ENCODE measurements around the gene DUSP1.
"Not testable (repeated sequence)": the region's sequence is repeated elsewhere in the genome, so short reads cannot be mapped to it uniquely, and the experiment has no call there.

GRCh38 chr5:172783319-172783718 is 12.3 kb upstream of the DUSP1 start:
- TF ChIP-seq, protein P1, sequence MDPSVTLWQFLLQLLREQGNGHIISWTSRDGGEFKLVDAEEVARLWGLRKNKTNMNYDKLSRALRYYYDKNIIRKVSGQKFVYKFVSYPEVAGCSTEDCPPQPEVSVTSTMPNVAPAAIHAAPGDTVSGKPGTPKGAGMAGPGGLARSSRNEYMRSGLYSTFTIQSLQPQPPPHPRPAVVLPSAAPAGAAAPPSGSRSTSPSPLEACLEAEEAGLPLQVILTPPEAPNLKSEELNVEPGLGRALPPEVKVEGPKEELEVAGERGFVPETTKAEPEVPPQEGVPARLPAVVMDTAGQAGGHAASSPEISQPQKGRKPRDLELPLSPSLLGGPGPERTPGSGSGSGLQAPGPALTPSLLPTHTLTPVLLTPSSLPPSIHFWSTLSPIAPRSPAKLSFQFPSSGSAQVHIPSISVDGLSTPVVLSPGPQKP (IDR thresholded peaks at IDR 0.05; ENCODE audit: low read depth, low read length): not testable (repeated sequence)
- not testable (repeated sequence) for TF ChIP-seq CBFB (IDR thresholded peaks at IDR 0.05; ENCODE audit: low read depth); SMC3 (IDR thresholded peaks at IDR 0.05; ENCODE audit: borderline replicate concordance, low read length); MYC (IDR thresholded peaks at IDR 0.05; ENCODE audit: insufficient read depth, insufficient read length, insufficient replicate concordance, low read length, severe bottlenecking); MXI1 (IDR thresholded peaks at IDR 0.05; ENCODE audit: low read depth, low read length); E2F4 (IDR thresholded peaks at IDR 0.05; ENCODE audit: low read depth, low read length); TCF3 (IDR thresholded peaks at IDR 0.05; ENCODE audit: borderline replicate concordance, insufficient read depth, low read depth, low read length); SP1 (IDR thresholded peaks at IDR 0.05; ENCODE audit: low read depth, low read length); RB1 (IDR thresholded peaks at IDR 0.05; ENCODE audit: borderline replicate concordance); NRF1 (conservative IDR thresholded peaks at IDR 0.05; ENCODE audit: low read depth, low read length); POLR2A (IDR thresholded peaks at IDR 0.05; ENCODE audit: low read depth, low read length)
- TF ChIP-seq, protein P2, sequence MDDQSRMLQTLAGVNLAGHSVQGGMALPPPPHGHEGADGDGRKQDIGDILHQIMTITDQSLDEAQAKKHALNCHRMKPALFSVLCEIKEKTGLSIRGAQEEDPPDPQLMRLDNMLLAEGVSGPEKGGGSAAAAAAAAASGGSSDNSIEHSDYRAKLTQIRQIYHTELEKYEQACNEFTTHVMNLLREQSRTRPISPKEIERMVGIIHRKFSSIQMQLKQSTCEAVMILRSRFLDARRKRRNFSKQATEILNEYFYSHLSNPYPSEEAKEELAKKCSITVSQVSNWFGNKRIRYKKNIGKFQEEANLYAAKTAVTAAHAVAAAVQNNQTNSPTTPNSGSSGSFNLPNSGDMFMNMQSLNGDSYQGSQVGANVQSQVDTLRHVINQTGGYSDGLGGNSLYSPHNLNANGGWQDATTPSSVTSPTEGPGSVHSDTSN (IDR thresholded peaks at IDR 0.05; ENCODE audit: insufficient replicate concordance, low read depth, low read length): not testable (repeated sequence)
- TF ChIP-seq, protein P3, sequence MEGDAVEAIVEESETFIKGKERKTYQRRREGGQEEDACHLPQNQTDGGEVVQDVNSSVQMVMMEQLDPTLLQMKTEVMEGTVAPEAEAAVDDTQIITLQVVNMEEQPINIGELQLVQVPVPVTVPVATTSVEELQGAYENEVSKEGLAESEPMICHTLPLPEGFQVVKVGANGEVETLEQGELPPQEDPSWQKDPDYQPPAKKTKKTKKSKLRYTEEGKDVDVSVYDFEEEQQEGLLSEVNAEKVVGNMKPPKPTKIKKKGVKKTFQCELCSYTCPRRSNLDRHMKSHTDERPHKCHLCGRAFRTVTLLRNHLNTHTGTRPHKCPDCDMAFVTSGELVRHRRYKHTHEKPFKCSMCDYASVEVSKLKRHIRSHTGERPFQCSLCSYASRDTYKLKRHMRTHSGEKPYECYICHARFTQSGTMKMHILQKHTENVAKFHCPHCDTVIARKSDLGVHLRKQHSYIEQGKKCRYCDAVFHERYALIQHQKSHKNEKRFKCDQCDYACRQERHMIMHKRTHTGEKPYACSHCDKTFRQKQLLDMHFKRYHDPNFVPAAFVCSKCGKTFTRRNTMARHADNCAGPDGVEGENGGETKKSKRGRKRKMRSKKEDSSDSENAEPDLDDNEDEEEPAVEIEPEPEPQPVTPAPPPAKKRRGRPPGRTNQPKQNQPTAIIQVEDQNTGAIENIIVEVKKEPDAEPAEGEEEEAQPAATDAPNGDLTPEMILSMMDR (IDR thresholded peaks at IDR 0.05 in 2 of 3, conservative IDR thresholded peaks at IDR 0.05 in 1 of 3; ENCODE audit: control insufficient read depth in 2 of 3, extremely low read depth in 1 of 3, insufficient read depth in 1 of 3, low read depth in 3 of 3, low read length in 3 of 3): not testable (repeated sequence)
- TF ChIP-seq, protein P4, sequence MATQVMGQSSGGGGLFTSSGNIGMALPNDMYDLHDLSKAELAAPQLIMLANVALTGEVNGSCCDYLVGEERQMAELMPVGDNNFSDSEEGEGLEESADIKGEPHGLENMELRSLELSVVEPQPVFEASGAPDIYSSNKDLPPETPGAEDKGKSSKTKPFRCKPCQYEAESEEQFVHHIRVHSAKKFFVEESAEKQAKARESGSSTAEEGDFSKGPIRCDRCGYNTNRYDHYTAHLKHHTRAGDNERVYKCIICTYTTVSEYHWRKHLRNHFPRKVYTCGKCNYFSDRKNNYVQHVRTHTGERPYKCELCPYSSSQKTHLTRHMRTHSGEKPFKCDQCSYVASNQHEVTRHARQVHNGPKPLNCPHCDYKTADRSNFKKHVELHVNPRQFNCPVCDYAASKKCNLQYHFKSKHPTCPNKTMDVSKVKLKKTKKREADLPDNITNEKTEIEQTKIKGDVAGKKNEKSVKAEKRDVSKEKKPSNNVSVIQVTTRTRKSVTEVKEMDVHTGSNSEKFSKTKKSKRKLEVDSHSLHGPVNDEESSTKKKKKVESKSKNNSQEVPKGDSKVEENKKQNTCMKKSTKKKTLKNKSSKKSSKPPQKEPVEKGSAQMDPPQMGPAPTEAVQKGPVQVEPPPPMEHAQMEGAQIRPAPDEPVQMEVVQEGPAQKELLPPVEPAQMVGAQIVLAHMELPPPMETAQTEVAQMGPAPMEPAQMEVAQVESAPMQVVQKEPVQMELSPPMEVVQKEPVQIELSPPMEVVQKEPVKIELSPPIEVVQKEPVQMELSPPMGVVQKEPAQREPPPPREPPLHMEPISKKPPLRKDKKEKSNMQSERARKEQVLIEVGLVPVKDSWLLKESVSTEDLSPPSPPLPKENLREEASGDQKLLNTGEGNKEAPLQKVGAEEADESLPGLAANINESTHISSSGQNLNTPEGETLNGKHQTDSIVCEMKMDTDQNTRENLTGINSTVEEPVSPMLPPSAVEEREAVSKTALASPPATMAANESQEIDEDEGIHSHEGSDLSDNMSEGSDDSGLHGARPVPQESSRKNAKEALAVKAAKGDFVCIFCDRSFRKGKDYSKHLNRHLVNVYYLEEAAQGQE (IDR thresholded peaks at IDR 0.05; ENCODE audit: low read depth, low read length): not testable (repeated sequence)

All from GM12878 (cell line).